NCI-H2081 treated with DMSO at 0.1 percent for 48 hours (cell line): ENCODE measurements around the gene MSMB.

Experiments used
- DNase-seq: peaks from one replicate; lab custom pipeline; 2025; lab: John Stamatoyannopoulos, UW

The MSMB gene

GRCh38 chr10:46033602-46034011, 12.5 kb downstream of the MSMB start:
- no peak for DNase-seq

GRCh38 chr10:46031648-46032532, 14.2 kb downstream of the MSMB start:
- no peak for DNase-seq

- DNase-seq = peak; percentile 63
Measured at GRCh38 chr10:46030091-46030937, 15.8 kb downstream of the MSMB start, which contains the start of gene NCOA4. TSS of gene NCOA4 (minus strand) at chr10:46030623. CDS start at chr10:46016680, 13,943 bp downstream.

- no peak for DNase-seq
Measured at GRCh38 chr10:46029461-46030030, 16.5 kb downstream of the MSMB start.

GRCh38 chr10:46028584-46029460, 17.2 kb downstream of the MSMB start:
- no peak for DNase-seq

- no peak for DNase-seq
Measured at GRCh38 chr10:46026106-46026505, 20.0 kb downstream of the MSMB start.

- DNase-seq = no peak
Measured at GRCh38 chr10:46025406-46025805, 20.7 kb downstream of the MSMB start.

GRCh38 chr10:46024948-46025347, 21.1 kb downstream of the MSMB start:
- no peak for DNase-seq

GRCh38 chr10:46022978-46023702, 22.9 kb downstream of the MSMB start:
- DNase-seq = no peak

- DNase-seq = no peak
Measured at GRCh38 chr10:46020344-46020657, 25.8 kb downstream of the MSMB start.

DNA sequence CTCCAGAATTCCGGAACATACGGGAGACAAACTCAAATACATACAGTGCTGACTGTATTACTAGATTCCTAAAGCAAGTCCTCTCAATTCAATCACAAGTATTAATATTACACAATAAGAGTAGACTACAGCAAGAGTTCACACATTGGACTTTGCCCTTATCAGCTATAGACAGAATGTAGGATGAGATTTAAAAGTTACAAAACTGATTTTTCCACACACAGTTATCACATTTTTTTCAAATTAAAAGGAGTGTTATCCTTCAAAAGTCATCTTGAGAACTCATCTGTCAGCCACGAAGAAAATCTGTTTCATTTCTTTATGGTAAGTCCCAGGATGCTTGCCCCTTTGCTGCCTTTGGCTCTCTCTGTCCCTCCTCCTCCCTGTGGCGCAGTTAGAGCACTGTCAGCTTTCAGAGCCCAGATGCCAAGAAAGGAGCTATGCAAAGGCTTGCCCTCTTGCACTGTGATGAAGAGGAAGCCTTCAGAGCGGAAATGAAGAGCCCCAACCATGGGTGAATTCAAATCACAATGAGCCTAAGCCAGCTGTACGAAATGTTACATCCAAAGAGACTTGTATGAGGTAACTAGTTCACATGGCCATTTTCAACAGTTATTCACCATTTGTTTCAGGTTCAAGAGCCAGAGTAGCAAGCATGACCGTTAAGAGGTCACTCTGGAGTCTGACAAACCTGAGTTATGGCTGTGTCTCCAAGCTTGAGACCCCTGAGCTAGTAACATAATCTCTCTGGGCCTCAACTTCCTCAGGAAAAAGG, 26.3 kb downstream of the MSMB start:
- DNase-seq = no peak

DNA sequence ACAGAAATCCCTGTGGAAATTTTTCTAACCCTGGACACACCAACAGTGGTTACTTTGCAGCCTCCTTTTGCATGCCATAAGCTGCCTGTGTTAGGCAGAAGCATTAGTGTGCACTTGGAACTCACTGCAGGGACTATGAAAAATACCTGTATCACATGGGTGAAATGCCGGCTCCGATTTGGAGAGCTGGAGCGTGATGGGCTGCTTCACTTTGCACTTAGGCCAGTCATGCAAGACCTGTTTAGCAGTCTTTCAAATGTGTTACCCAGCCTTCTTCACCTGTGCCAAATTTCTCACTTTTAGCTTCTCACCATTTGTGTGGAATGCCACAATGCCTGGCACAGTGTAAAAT, 26.9 kb downstream of the MSMB start:
- DNase-seq = no peak

DNA sequence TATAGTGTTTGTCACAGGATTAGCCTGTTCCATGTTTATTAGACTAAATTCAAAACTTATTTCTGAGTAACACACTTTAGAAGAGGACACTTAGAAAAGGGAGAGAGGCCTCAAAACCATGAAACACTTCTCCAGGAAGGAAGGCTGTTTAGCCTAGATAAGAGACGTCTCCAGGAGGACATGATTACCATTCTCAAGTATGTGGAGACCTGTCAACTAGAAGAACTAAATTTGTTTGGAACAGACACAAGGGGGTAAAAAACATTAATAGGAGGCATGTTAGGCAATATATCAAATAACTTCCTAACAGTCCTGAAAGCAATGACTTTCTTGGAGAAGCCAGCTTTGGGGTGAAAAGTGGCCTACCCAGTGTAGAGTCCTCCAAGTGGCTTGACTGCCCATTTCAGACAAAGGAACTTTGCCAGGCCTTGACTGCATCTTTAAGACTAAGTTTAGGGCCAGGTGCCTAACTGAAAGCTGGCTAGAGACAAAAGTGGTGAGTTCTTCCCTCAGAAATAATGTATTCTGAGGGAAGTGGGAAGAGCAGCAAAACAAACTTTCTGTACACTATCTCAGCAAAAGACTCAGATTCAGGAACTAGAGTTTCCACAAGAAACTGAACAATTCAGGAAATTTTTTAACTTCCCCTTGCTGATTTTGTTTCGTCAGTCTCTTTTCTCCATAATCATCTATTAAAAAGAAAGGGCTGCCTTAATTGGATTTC, 27.5 kb downstream of the MSMB start:
- DNase-seq = no peak

GRCh38 chr10:46017733-46018132, 28.3 kb downstream of the MSMB start:
- DNase-seq = no peak

- DNase-seq = no peak
Measured at GRCh38 chr10:46016811-46017210, 29.3 kb downstream of the MSMB start.

DNA sequence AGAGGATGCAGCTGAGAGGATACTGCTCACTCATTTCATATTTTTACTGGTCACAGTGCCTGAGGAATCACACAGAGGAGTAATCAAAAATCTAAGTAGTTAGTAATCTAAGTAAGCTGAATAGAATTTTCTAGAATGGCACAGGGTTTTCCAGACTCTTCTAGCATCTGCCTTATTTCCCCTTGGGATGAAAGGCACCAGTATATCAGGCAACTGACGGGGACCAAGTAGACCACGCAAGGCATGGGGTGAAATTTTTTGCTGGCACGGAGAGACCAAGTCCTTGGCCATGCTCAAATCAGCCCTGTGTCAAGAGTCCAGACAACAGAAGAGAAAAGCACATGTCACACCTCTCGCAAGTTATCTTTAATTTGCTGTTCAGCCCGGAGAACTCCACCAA, 29.9 kb downstream of the MSMB start:
- DNase-seq = no peak

- no peak for DNase-seq
Measured at GRCh38 chr10:46014683-46015405, 31.2 kb downstream of the MSMB start.

DNA sequence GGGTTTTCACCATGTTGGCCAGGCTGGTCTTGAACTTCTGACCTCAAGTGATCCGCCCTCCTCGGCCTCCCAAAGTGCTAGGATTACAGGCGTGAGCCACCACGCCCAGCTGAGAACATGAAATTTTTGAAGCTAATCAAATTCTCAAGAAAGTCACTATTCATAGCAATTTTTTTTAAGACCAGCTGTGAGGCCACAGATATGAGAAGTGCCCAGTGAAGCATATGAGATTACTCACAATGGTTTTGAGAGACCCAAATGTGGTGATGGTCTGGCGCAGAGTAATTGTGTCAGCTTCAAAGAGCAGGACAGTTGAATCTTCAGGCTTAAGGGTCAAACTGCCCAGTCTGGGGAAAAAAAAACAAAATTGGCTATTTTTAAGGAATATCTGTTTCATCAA, 31.9 kb downstream of the MSMB start:
- DNase-seq = no peak

DNA sequence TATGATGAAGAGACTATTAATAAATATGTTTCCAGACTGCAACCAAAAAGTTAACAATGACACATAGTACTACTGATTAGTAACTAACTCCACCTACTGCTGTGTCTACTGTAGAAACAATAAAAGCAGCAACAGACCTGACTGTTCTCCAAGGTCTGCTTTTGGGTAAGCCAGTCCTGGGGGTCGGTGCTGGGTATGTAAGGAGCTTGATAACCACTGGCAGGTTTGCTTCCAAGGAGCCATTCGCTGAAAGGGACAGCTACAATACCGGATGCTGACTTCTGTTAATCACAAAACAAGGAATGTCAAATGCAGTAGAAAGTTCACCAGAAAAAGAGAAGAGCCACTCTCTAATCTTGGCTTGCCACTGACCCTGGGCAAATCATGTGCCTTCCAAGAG, 33.3 kb downstream of the MSMB start:
- DNase-seq = no peak
